Progenitor cell of endocrine pancreas (in vitro differentiated cells): Measurements from ENCODE around the gene NIFK. TPM values are rescaled to one million over a fixed set of nuclear protein-coding genes. Genes with fewer than 3 reads are reported as not detected.
"Not testable (repeated sequence)": the region's sequence is repeated elsewhere in the genome, so short reads cannot be mapped to it uniquely, and the experiment has no call there.

Source experiments
- DNase-seq: peaks from one replicate; pipeline ENCODE4 v3.0.0; 2021; ENCODE audit warnings: low spot score; ENCODE audit not compliant: unreplicated experiment
- H3K27ac Mint-ChIP-seq: 2 replicates; pipeline ENCODE4 v1.8.0; 2021; ENCODE audit warnings: mild to moderate bottlenecking, moderate library complexity, mixed read lengths
- H3K27me3 Mint-ChIP-seq: 2 replicates; pipeline ENCODE4 v1.8.0; 2021; ENCODE audit warnings: mixed read lengths
- H3K36me3 Mint-ChIP-seq: 2 replicates; pipeline ENCODE4 v1.8.0; 2022; ENCODE audit warnings: mixed read lengths; ENCODE audit not compliant: insufficient read depth
- H3K4me1 Mint-ChIP-seq: 2 replicates; pipeline ENCODE4 v1.8.0; 2021; ENCODE audit warnings: low read depth, mixed read lengths
- H3K4me3 Mint-ChIP-seq: 2 replicates; pipeline ENCODE4 v1.8.0; 2021; ENCODE audit warnings: low read depth, mild to moderate bottlenecking, moderate library complexity, mixed read lengths
- H3K9me3 Mint-ChIP-seq: 2 replicates; pipeline ENCODE4 v1.8.0; 2021; ENCODE audit warnings: low read depth, mixed read lengths
- total RNA-seq: library from RNA; stranded (reverse); gene quantifications from 2 replicates; pipeline ENCODE4 v1.2.1, GENCODE V29; 2021
- TF ChIP-seq, protein P1 (sequence below): fragments of 200-600 bp; sonication (generic); IDR thresholded peaks from one replicate; pipeline ENCODE4 v1.5.0; 2021; ENCODE audit warnings: antibody characterized with exemption, mild to moderate bottlenecking; ENCODE audit not compliant: unreplicated experiment

The NIFK gene
- total RNA-seq, 1 donor from 2014 or later, result 45.0 TPM

DNA sequence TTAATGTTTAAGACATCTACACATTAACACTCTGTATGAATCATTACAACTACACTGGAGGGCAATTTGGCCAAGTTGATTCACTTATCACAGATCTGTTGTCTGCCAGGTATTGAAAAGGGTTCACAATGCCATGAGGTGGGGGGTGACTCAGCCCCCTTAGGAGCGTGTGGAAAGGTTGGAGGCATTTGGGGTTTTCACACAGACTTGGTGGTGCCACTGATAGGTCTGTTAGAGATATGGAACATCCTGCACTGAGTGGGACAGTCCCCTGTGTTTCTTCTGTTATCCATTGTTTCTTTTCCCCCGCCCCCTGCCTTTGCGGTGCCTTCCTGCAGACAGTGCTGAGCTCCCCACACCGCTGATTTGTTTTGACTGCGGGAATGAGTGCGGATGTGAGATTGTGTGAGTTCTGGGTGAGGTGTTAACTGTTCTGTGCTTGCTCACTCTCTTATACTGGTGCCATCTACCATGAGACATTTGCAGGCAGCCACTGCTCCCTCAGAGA lies 9.4 kb upstream of the NIFK start:
- H3K9me3 Mint-ChIP-seq, result no peaks in the 10 kb centered on the region
- no peaks in the 10 kb centered on the region for H3K27me3 Mint-ChIP-seq
- no peak overlapping the region for H3K27ac Mint-ChIP-seq
- TF ChIP-seq, protein P1, sequence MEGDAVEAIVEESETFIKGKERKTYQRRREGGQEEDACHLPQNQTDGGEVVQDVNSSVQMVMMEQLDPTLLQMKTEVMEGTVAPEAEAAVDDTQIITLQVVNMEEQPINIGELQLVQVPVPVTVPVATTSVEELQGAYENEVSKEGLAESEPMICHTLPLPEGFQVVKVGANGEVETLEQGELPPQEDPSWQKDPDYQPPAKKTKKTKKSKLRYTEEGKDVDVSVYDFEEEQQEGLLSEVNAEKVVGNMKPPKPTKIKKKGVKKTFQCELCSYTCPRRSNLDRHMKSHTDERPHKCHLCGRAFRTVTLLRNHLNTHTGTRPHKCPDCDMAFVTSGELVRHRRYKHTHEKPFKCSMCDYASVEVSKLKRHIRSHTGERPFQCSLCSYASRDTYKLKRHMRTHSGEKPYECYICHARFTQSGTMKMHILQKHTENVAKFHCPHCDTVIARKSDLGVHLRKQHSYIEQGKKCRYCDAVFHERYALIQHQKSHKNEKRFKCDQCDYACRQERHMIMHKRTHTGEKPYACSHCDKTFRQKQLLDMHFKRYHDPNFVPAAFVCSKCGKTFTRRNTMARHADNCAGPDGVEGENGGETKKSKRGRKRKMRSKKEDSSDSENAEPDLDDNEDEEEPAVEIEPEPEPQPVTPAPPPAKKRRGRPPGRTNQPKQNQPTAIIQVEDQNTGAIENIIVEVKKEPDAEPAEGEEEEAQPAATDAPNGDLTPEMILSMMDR, result no peak
- H3K36me3 Mint-ChIP-seq, result no peaks in the 10 kb centered on the region
- no peaks in the 10 kb centered on the region for H3K4me1 Mint-ChIP-seq
- no peak for DNase-seq
- H3K4me3 Mint-ChIP-seq, result no peak overlapping the region

DNA sequence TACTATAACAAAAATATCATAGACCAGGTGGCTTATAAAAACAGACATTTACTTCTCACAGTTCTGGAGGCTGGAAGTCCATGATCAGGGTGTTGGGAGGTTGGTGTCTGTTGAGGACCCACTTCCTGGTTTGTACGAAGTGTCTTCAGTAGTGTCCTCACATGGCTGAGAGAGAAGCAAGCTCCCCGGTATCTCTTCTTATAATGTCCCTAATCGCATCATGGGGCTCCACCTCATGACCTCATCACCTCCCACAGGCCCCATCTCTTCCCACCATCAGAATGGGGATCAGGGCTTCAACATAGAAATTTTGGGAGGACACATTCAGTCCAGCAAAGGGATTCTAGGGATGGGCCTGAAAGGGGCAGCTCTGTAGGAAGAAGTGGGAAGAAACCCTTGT lies 4.8 kb upstream of the NIFK start:
- no peak for DNase-seq
- Mint-ChIP-seq H3K36me3 (no peaks in the 10 kb centered on the region), H3K9me3 (no peaks in the 10 kb centered on the region), H3K27ac (no peak overlapping the region), H3K4me3 (no peak overlapping the region), H3K27me3 (peaks cover 5% of the 10 kb centered on the region), H3K4me1 (no peaks in the 10 kb centered on the region)
- TF ChIP-seq, protein P1, result no peak

DNA sequence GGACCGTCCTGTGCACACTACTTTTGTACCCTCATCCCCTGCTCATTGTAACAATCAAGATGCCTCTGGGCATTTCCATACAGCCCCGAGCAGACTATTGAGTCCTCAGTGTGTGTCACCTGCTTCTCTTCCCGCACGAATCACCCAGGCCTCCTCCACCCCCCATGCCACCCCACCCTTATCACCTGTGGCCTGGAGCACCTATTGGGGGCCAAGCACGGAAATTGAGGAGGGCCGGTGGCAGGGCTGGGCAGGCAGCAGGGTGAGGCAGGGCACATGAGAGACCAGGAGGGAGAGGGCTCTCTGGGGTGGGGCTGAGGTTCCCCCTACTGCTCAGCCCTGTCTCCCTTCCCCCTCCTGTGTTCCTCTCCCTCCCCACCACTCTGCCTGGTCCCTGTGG lies 4.3 kb upstream of the NIFK start:
- DNase-seq, result no peak
- no peaks in the 10 kb centered on the region for H3K36me3 Mint-ChIP-seq
- TF ChIP-seq, protein P1, result no peak
- H3K4me3 Mint-ChIP-seq, result no peak overlapping the region
- H3K9me3 Mint-ChIP-seq, result no peaks in the 10 kb centered on the region
- no peak overlapping the region for H3K27ac Mint-ChIP-seq
- H3K27me3 Mint-ChIP-seq, result peaks cover 5% of the 10 kb centered on the region
- H3K4me1 Mint-ChIP-seq, result peaks cover 1% of the 10 kb centered on the region

DNA sequence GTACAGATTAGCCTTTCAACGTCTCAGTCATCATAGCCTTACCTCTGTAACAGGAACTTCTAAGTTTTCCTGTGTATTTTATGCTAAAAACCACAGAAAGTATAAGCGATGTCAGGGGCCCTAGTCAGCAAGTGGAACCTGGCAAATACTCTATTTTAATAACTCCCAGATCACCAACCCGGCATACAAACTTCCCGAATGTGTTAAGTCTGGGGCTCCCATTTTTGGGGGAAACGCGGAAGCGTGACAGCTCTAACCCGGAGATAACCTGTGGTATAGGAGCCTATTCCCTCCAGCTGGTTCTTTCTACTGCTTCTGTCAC lies 574 bp downstream of the NIFK start:
- no peak for DNase-seq
- peaks cover 8% of the 10 kb centered on the region for H3K36me3 Mint-ChIP-seq
- H3K27me3 Mint-ChIP-seq, result peaks cover 5% of the 10 kb centered on the region
- H3K9me3 Mint-ChIP-seq, result no peaks in the 10 kb centered on the region
- H3K27ac Mint-ChIP-seq, result peak overlapping the region; percentile 95
- TF ChIP-seq, protein P1, result no peak
- H3K4me1 Mint-ChIP-seq, result peaks cover 8% of the 10 kb centered on the region
- peak overlapping the region; percentile 98 for H3K4me3 Mint-ChIP-seq

- Mint-ChIP-seq H3K9me3 (no peaks in the 10 kb centered on the region), H3K27me3 (peaks cover 5% of the 10 kb centered on the region), H3K27ac (peak overlapping the region; percentile 95), H3K4me1 (peaks cover 8% of the 10 kb centered on the region), H3K36me3 (peaks cover 11% of the 10 kb centered on the region), H3K4me3 (peak overlapping the region; percentile 98)
- TF ChIP-seq, protein P1, result no peak
- DNase-seq, result no peak
These were observed 1.1 kb downstream of the NIFK start for GRCh38 chr2:121735518-121736074.

DNA sequence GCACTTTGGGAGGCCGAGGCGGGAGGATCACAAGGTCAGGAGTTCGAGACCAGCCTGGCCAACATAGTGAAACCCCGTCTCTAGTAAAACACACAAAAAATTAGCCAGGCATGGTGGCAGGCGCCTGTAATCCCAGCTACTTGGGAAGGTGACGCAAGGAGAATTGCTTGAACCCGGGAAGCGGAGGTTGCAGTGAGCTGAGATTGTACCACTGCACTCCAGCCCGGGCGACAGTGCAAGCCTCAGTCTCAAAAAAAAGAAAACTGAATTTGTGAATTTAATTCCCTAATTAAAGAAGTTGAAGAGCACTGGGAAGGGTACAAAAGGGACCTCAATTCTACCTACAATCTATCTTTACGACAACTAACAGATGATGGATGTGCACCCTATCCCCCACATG lies 2.1 kb downstream of the NIFK start:
- H3K27me3 Mint-ChIP-seq, DNase-seq, H3K4me3 Mint-ChIP-seq, H3K4me1 Mint-ChIP-seq, H3K9me3 Mint-ChIP-seq, H3K27ac Mint-ChIP-seq: not testable (repeated sequence)
- peaks cover 14% of the 10 kb centered on the region for H3K36me3 Mint-ChIP-seq
